K562 (cell line): Measurements from ENCODE around the gene CGNL1. TPM values are rescaled to one million over a fixed set of nuclear protein-coding genes. Genes with fewer than 3 reads are reported as not detected.

Experiments
- ETV6 ChIP-seq, 3 experiments: fragments of 150-350 bp in 1 of 3; sonication (generic) in 1 of 3; formaldehyde crosslinking in 1 of 3; IDR thresholded peaks; 2 replicates each; pipeline versions ENCODE4 v1.6.1 to v1.8.0; 2014 to 2022; ENCODE audit warnings: borderline replicate concordance in 2 of 3, low read depth in 2 of 3, antibody characterized with exemption in 1 of 3, low read length in 1 of 3, mild to moderate bottlenecking in 1 of 3, missing genetic modification reagents in 1 of 3
- PCBP1 ChIP-seq: fragments of 200-400 bp; formaldehyde crosslinking; IDR thresholded peaks from 2 replicates; pipeline ENCODE4 v1.6.1; 2018; ENCODE audit warnings: mild to moderate bottlenecking, low read depth, low read length; ENCODE audit not compliant: poor library complexity, severe bottlenecking
- SRSF1 ChIP-seq: fragments of 200-400 bp; formaldehyde crosslinking; IDR thresholded peaks from 2 replicates; pipeline ENCODE4 v1.6.1; 2017; ENCODE audit warnings: mild to moderate bottlenecking, low read depth, low read length, moderate library complexity
- STAT6 ChIP-seq: sonication (generic); formaldehyde crosslinking; IDR thresholded peaks from 2 replicates; pipeline ENCODE4 v1.8.1; 2023; ENCODE audit warnings: mild to moderate bottlenecking, missing genetic modification reagents
- TAF7 ChIP-seq: fragments of 450-650 bp; IDR thresholded peaks from 2 replicates; pipeline ENCODE4 v1.6.1; 2016; ENCODE audit warnings: missing genetic modification characterization, missing compliant biosample characterization
- ZNF76 ChIP-seq: fragments of 250-450 bp; sonication (Bioruptor Pico); IDR thresholded peaks from 2 replicates; pipeline ENCODE4 v1.4.0; 2020; ENCODE audit warnings: mild to moderate bottlenecking, moderate library complexity, borderline replicate concordance
- polyA plus RNA-seq, 8 experiments: library from polyadenylated mRNA; depleted of rRNA in 4 of 8; stranded (reverse) in 5 of 8; unstranded in 3 of 8; fragments of >200 nt; fragmentation: Nextera tagmentation in 2 of 8; fragmentation: Illumina TruSeq in 1 of 8; extraction: Ambion mirVana in 2 of 8; extraction: Trizol in 1 of 8; gene quantifications; 2 replicates each; pipeline versions ENCODE4 v1.2.1 to v1.2.3, GENCODE V29; 2011 to 2014; ENCODE audit warnings: inconsistent platforms in 1 of 8, missing spikeins in 1 of 8
- total RNA-seq, 7 experiments: library from RNA; depleted of rRNA in 6 of 7; stranded (reverse); fragments of >200 nt in 6 of 7; fragmentation: Illumina TruSeq in 2 of 7; extraction: Trizol in 2 of 7; gene quantifications; 2 replicates each; pipeline versions ENCODE4 v1.2.1 to v1.2.3, GENCODE V29; 2011 to 2021; ENCODE audit warnings: low replicate concordance in 1 of 7
- TF ChIP-seq, protein P1 (sequence below): sonication (generic); formaldehyde crosslinking; IDR thresholded peaks from 2 replicates; pipeline ENCODE4 v1.8.0; 2022; ENCODE audit warnings: mild to moderate bottlenecking, missing genetic modification reagents
- TF ChIP-seq, protein P2 (sequence below): fragments of 250-450 bp; sonication (Bioruptor Pico); IDR thresholded peaks from 2 replicates; pipeline ENCODE4 v1.8.0; 2022; ENCODE audit warnings: inconsistent platforms
- TF ChIP-seq, protein P3 (sequence below), 2 experiments: fragments of 450-650 bp in 1 of 2; sonication (generic) in 1 of 2; formaldehyde crosslinking in 1 of 2; IDR thresholded peaks; 2 replicates each; pipeline versions ENCODE4 v1.7.1 to v1.9.0; 2016 to 2022; ENCODE audit warnings: inconsistent platforms in 1 of 2, mild to moderate bottlenecking in 1 of 2, missing genetic modification reagents in 1 of 2

The CGNL1 gene
- total and polyA plus RNA-seq, 9 of the 15 experiments (the other 6 are each of a cell fraction or from before 2014, with no cell fraction given), result 0.01 to 0.07 TPM; not detected in 7

DNA sequence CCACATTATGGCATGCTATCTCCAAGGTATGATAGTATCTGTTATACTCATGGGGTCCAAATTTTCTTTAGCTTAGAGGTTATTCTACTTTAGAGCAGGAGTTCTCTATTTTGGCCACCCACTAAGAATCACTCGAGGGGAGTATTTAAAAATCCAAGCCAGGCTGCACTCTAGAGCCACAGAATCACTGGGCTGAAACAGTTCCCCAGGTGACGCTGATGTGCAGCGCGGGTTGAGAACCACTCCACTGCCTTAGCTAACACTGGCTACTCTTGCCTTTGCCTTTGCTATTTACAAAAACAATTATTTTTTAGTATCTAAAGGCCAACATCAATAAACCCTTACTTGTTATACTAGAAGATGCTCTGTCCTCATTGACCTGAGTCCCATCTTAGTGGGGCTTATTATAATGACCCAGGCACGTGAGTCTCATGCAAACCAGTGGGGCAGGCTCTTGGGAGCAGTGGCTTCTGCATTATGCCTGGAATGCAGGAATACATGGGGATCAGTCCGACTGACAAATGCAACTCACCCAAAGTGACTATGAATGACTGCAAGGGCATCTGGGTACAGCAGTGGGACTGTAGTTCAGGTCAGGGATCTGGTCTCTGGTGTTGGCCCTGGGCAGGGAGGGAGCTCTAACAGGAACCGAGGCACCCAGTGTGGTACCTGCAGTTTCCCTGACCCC lies 21.7 kb upstream of the CGNL1 start (continued):
- TF ChIP-seq, protein P1, sequence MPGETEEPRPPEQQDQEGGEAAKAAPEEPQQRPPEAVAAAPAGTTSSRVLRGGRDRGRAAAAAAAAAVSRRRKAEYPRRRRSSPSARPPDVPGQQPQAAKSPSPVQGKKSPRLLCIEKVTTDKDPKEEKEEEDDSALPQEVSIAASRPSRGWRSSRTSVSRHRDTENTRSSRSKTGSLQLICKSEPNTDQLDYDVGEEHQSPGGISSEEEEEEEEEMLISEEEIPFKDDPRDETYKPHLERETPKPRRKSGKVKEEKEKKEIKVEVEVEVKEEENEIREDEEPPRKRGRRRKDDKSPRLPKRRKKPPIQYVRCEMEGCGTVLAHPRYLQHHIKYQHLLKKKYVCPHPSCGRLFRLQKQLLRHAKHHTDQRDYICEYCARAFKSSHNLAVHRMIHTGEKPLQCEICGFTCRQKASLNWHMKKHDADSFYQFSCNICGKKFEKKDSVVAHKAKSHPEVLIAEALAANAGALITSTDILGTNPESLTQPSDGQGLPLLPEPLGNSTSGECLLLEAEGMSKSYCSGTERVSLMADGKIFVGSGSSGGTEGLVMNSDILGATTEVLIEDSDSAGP (CRISPR knock-in tag), result no peak
- TF ChIP-seq ETV6 (IDR thresholded peaks at IDR 0.05; ENCODE audit: borderline replicate concordance in 1 of 2, low read depth in 2 of 2, low read length in 1 of 2) (no peak), ETV6 (CRISPR knock-in tag; IDR thresholded peaks at IDR 0.05; ENCODE audit: borderline replicate concordance) (no peak), SRSF1 (no peak), PCBP1 (no peak), STAT6 (no peak), TAF7 (tag) (no peak), ZNF76 (CRISPR knock-in tag) (no peak)
- TF ChIP-seq, protein P2, sequence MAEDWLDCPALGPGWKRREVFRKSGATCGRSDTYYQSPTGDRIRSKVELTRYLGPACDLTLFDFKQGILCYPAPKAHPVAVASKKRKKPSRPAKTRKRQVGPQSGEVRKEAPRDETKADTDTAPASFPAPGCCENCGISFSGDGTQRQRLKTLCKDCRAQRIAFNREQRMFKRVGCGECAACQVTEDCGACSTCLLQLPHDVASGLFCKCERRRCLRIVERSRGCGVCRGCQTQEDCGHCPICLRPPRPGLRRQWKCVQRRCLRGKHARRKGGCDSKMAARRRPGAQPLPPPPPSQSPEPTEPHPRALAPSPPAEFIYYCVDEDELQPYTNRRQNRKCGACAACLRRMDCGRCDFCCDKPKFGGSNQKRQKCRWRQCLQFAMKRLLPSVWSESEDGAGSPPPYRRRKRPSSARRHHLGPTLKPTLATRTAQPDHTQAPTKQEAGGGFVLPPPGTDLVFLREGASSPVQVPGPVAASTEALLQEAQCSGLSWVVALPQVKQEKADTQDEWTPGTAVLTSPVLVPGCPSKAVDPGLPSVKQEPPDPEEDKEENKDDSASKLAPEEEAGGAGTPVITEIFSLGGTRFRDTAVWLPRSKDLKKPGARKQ (CRISPR knock-in tag), result no peak
- TF ChIP-seq, protein P3, sequence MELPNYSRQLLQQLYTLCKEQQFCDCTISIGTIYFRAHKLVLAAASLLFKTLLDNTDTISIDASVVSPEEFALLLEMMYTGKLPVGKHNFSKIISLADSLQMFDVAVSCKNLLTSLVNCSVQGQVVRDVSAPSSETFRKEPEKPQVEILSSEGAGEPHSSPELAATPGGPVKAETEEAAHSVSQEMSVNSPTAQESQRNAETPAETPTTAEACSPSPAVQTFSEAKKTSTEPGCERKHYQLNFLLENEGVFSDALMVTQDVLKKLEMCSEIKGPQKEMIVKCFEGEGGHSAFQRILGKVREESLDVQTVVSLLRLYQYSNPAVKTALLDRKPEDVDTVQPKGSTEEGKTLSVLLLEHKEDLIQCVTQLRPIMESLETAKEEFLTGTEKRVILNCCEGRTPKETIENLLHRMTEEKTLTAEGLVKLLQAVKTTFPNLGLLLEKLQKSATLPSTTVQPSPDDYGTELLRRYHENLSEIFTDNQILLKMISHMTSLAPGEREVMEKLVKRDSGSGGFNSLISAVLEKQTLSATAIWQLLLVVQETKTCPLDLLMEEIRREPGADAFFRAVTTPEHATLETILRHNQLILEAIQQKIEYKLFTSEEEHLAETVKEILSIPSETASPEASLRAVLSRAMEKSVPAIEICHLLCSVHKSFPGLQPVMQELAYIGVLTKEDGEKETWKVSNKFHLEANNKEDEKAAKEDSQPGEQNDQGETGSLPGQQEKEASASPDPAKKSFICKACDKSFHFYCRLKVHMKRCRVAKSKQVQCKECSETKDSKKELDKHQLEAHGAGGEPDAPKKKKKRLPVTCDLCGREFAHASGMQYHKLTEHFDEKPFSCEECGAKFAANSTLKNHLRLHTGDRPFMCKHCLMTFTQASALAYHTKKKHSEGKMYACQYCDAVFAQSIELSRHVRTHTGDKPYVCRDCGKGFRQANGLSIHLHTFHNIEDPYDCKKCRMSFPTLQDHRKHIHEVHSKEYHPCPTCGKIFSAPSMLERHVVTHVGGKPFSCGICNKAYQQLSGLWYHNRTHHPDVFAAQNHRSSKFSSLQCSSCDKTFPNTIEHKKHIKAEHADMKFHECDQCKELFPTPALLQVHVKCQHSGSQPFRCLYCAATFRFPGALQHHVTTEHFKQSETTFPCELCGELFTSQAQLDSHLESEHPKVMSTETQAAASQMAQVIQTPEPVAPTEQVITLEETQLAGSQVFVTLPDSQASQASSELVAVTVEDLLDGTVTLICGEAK (IDR thresholded peaks at IDR 0.05), result no peak
- TF ChIP-seq, protein P3 (CRISPR knock-in tag; IDR thresholded peaks at IDR 0.05), result no peak
